Measurements from ENCODE around the gene C3orf62.

C3orf62 gene

DNA sequence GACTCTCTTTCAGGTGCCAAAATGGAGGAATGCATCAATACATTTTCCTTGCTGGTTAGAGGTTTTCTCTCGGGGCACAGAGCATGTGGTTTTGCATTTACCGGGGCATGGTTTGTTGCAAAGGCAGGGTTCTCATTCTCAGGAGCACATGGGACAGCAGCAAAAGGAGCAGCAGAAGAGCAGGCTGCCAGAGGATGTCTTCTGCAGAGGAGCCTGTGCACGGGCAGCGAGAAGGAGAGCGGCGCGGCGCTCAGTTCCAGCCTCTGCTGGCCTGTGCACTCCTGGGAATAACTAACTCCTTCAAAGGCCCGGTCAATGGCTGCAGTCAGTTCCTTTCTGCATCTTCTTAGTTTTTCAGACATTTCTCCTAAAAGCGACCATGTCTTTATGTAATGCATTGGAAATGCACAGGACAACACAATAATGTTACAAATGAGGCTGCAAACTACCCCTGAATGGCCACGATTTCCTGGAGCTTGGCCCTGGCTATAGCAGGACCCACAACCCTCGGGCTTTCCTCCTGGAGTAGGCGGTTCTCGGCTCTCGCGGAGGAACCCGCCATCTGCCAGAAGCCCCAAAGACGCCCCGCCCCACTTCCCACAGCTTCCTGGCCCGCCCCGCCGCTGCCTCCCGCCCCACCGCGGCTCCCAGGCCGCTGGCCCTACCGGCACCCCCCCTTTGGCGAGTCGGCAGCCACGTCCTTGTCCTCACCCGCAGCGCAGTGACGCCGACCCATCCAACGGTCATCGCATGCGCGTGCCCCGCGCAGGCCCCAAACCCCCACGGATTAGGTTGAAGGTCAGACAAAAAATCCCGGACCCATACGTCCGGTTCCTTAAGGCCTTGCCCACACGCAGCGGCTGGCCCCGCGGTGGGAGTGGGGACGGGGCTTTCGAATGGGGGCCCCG, at the start of gene C3orf62:
Gene C3orf62, minus strand, starts transcription at position 758 of the 908 bp plus-strand sequence. Its CDS starts 360 bp downstream, at position 398.
- no peaks in the 10 kb centered on the region for H3K27me3 ChIP-seq (ENCODE audit: control insufficient read depth in 2 of 2, insufficient read depth in 2 of 2, low read length in 2 of 2)
- H3K4me3 ChIP-seq (ENCODE audit: low read length in 2 of 2) = peak within 1 kb of the TSS; percentile 53 to 73
- peak within 1 kb of the TSS; percentile 60 to 74 for H3K9ac ChIP-seq (ENCODE audit: low read depth in 1 of 2, low read length in 2 of 2)
- peaks cover 20 to 32% of the 10 kb centered on the region in 2 donors for H3K4me1 ChIP-seq (ENCODE audit: control insufficient read depth in 2 of 2, insufficient read depth in 2 of 2, low read length in 2 of 2)
- no peaks in the 10 kb centered on the region for H3K9me3 ChIP-seq (ENCODE audit: control insufficient read depth in 2 of 2, low read length in 2 of 2)
- H3K27ac ChIP-seq (ENCODE audit: low read depth in 2 of 2, low read length in 2 of 2) = peak within 1 kb of the TSS; percentile 78 to 91
- H3K36me3 ChIP-seq (ENCODE audit: control insufficient read depth in 2 of 2, insufficient read depth in 2 of 2, low read length in 2 of 2) = peaks cover 5 to 14% of the 10 kb centered on the region in 2 donors

DNA sequence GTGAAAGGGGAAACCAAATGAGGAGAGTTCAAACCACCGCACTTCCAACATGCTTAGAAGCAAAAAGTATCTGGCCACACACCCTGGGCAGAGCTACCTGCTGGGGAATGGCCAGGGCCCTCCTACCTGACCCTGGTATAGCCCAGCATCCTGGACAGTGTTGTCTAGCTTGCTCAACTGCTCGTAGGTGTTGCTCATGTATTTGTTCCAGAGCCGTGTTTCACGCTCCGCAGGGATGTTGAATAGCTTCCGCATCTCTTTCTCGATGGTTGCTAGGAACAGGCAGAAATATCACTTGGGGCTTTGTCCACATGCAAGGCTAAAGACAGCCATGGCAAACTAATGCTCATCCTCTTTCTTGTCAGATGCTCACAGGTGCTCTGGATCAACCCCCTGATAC, 47.7 kb upstream of the C3orf62 start:
- Histone ChIP-seq H3K4me3 (ENCODE audit: low read length in 2 of 2) (no peak overlapping the region), H3K36me3 (ENCODE audit: control insufficient read depth in 2 of 2, insufficient read depth in 2 of 2, low read length in 2 of 2) (peaks cover 51 to 67% of the 10 kb centered on the region in 2 donors), H3K27me3 (ENCODE audit: control insufficient read depth in 2 of 2, insufficient read depth in 2 of 2, low read length in 2 of 2) (no peaks in the 10 kb centered on the region), H3K27ac (ENCODE audit: low read depth in 2 of 2, low read length in 2 of 2) (no peak overlapping the region), H3K9ac (ENCODE audit: low read depth in 1 of 2, low read length in 2 of 2) (no peak overlapping the region), H3K9me3 (ENCODE audit: control insufficient read depth in 2 of 2, low read length in 2 of 2) (no peaks in the 10 kb centered on the region), H3K4me1 (ENCODE audit: control insufficient read depth in 2 of 2, insufficient read depth in 2 of 2, low read length in 2 of 2) (no peaks in the 10 kb centered on the region)

DNA sequence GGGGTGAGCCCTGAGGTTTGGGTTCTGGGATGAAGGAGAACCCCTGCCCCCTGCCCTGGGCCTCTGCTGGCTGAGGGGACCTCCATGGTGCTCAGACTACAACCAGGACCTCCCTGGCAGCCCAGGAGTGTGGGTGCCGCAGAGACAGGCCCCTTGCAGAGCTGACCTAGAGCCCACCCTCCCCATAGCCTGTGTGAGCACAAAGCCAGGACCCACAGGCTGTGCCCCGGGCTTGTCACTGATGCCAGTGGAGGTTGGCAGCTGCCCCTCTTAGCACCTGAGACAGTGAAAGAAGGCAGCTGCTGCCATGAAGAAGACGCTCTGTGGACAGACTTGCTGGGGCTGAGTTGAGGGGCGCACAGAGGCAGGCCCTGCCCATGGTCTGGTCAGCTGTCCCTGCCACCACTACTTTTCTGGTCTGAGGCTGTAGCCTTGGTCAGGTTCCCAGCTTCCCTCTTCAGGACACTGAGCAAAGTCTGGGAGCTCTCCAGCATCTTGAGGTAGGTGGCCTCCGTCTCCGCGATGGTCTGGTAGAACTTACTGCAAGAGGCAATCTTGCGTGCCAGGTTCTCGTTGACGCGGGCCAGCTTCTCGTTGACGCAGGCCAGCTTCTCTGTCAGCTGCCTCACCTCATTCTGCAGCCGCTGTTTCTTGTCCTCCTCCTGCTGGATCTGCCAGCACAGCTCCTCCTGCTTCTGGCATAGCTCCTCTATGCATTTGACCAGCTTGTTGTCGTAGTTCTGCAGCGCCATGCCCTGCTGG, 39.8 kb upstream of the C3orf62 start:
- Histone ChIP-seq H3K4me1 (ENCODE audit: control insufficient read depth in 2 of 2, insufficient read depth in 2 of 2, low read length in 2 of 2) (no peaks in the 10 kb centered on the region), H3K9ac (ENCODE audit: low read depth in 1 of 2, low read length in 2 of 2) (no peak overlapping the region), H3K36me3 (ENCODE audit: control insufficient read depth in 2 of 2, insufficient read depth in 2 of 2, low read length in 2 of 2) (peaks cover 36 to 38% of the 10 kb centered on the region in 2 donors), H3K4me3 (ENCODE audit: low read length in 2 of 2) (no peak overlapping the region), H3K27me3 (ENCODE audit: control insufficient read depth in 2 of 2, insufficient read depth in 2 of 2, low read length in 2 of 2) (no peaks in the 10 kb centered on the region), H3K27ac (ENCODE audit: low read depth in 2 of 2, low read length in 2 of 2) (no peak overlapping the region), H3K9me3 (ENCODE audit: control insufficient read depth in 2 of 2, low read length in 2 of 2) (no peaks in the 10 kb centered on the region)

DNA sequence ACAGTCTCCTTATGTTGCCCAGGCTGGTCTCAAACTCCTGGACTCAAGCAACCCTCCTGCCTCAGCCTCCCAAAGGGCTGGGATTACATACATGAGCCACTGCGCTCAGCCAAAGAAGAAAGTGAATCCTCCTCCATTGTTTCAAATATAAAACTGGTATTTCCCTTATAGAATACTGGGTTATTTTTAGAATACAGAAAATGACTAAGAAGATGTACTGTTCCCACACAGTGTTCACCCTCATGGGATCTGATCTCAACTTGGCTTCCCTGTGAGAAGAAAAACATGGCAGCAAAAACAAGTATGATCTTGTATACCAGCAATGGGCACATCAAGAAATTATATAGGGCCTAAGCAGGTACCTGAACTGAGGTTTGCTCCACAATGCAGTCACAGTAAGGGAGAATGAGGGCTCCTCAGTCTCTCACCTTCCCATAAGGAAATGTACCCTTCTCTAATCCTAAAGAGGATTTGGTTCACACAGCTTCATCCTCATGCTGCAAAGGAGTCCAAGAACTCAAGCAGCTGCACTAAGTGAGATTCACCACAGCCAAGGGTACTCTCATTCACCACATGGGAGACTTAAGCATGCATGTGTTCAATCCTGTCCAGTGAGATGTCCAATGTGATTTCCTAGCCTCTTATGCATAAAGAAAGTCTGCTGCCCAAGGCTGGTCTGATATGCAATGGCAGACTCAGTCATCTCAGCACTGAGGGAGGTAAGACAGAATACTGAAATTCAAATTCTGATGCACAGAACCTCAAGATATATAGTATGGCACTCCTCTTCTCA, 37.1 kb upstream of the C3orf62 start:
- H3K9ac ChIP-seq (ENCODE audit: low read depth in 1 of 2, low read length in 2 of 2) = no peak overlapping the region
- no peaks in the 10 kb centered on the region for H3K27me3 ChIP-seq (ENCODE audit: control insufficient read depth in 2 of 2, insufficient read depth in 2 of 2, low read length in 2 of 2)
- H3K4me3 ChIP-seq (ENCODE audit: low read length in 2 of 2) = no peak overlapping the region
- H3K36me3 ChIP-seq (ENCODE audit: control insufficient read depth in 2 of 2, insufficient read depth in 2 of 2, low read length in 2 of 2) = peaks cover 42 to 47% of the 10 kb centered on the region in 2 donors
- no peaks in the 10 kb centered on the region for H3K9me3 ChIP-seq (ENCODE audit: control insufficient read depth in 2 of 2, low read length in 2 of 2)
- no peak overlapping the region for H3K27ac ChIP-seq (ENCODE audit: low read depth in 2 of 2, low read length in 2 of 2)
- H3K4me1 ChIP-seq (ENCODE audit: control insufficient read depth in 2 of 2, insufficient read depth in 2 of 2, low read length in 2 of 2) = no peaks in the 10 kb centered on the region

DNA sequence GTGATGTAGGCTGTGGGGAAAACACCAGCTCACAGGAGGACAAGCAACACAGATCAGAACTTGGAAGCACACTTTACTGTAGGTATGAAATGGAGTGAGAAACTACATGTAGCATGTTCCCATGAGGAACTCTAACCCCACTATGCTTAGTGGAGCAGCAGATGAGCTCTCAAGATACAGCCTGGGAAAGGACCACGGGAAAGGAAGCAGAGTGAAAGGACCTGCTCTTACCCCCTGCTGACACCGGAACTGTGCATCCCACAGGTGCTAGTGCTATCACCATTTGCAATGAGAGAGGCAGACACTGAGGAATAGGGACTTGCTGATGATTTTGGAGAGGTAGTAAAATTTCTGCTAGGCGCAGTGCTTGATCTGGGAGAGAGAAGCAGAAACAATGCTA, 34.3 kb upstream of the C3orf62 start:
- Histone ChIP-seq H3K9me3 (ENCODE audit: control insufficient read depth in 2 of 2, low read length in 2 of 2) (no peaks in the 10 kb centered on the region), H3K36me3 (ENCODE audit: control insufficient read depth in 2 of 2, insufficient read depth in 2 of 2, low read length in 2 of 2) (peaks cover 45 to 49% of the 10 kb centered on the region in 2 donors), H3K4me1 (ENCODE audit: control insufficient read depth in 2 of 2, insufficient read depth in 2 of 2, low read length in 2 of 2) (no peaks in the 10 kb centered on the region), H3K4me3 (ENCODE audit: low read length in 2 of 2) (no peak overlapping the region), H3K27ac (ENCODE audit: low read depth in 2 of 2, low read length in 2 of 2) (no peak overlapping the region), H3K27me3 (ENCODE audit: control insufficient read depth in 2 of 2, insufficient read depth in 2 of 2, low read length in 2 of 2) (no peaks in the 10 kb centered on the region), H3K9ac (ENCODE audit: low read depth in 1 of 2, low read length in 2 of 2) (no peak overlapping the region)

DNA sequence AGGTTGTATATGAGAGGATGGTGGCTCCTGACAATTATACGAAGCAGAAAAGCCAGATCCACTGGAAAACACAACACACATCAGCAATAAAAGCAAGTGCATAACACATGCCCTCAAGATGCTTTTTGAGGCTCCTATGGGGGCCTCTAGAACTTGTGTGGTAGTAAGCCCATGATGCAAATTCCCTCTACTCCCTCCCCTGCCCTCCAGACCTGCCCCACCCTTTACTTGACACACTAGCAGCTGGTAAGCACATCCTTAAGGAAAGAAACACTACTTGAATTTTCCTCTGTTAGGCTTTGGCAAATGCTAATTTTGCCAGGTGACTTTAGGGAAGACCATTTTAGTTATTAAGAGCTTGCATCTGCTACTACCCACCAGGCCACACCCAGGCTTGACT, 33.6 kb upstream of the C3orf62 start:
- no peaks in the 10 kb centered on the region for H3K9me3 ChIP-seq (ENCODE audit: control insufficient read depth in 2 of 2, low read length in 2 of 2)
- H3K4me1 ChIP-seq (ENCODE audit: control insufficient read depth in 2 of 2, insufficient read depth in 2 of 2, low read length in 2 of 2) = no peaks in the 10 kb centered on the region
- H3K36me3 ChIP-seq (ENCODE audit: control insufficient read depth in 2 of 2, insufficient read depth in 2 of 2, low read length in 2 of 2) = peaks cover 48 to 52% of the 10 kb centered on the region in 2 donors
- H3K27me3 ChIP-seq (ENCODE audit: control insufficient read depth in 2 of 2, insufficient read depth in 2 of 2, low read length in 2 of 2) = no peaks in the 10 kb centered on the region
- H3K4me3 ChIP-seq (ENCODE audit: low read length in 2 of 2) = no peak overlapping the region
- H3K9ac ChIP-seq (ENCODE audit: low read depth in 1 of 2, low read length in 2 of 2) = no peak overlapping the region
- H3K27ac ChIP-seq (ENCODE audit: low read depth in 2 of 2, low read length in 2 of 2) = no peak overlapping the region

DNA sequence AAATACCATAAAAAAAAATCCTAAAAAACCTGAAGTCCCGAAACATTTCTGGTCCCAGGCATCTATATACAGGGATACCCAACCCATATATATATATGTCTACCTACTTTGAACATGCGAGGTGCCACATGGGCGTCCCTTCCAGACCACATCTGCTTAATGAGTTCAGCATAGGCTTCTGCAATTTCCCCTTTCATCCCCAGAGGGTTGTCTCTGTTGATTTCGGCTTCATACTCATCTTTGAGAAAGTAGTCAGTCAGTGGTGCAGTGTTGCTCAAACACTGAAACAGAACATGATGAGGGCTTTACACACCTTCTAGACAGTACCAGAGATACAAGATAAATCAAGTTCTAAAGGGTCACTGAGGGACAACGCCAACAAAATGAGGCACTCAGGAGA, 28.6 kb upstream of the C3orf62 start:
- H3K27me3 ChIP-seq (ENCODE audit: control insufficient read depth in 2 of 2, insufficient read depth in 2 of 2, low read length in 2 of 2) = no peaks in the 10 kb centered on the region
- H3K36me3 ChIP-seq (ENCODE audit: control insufficient read depth in 2 of 2, insufficient read depth in 2 of 2, low read length in 2 of 2) = peaks cover 60% of the 10 kb centered on the region in 2 donors

DNA sequence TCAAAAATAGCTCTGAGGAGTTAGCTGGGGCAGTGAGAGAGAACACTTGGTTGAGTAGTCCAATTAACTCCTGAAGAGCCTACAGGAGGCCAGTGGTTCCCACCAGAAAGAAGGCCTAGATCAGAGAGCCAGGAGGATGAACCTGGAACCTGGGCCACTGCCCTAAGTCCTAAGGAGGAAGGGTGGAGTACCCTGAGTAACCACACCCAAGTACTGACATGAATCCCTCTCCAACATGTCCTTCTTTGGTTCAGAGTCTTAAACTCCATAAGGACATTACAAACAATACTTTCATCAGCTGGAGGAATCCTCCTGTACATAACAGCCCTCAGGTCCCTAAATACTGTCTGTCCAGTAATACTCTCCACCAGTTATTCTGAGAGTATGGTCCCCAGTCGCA, 25.6 kb upstream of the C3orf62 start:
- H3K36me3 ChIP-seq (ENCODE audit: control insufficient read depth in 2 of 2, insufficient read depth in 2 of 2, low read length in 2 of 2) = peaks cover 63 to 69% of the 10 kb centered on the region in 2 donors
- no peak overlapping the region for H3K27ac ChIP-seq (ENCODE audit: low read depth in 2 of 2, low read length in 2 of 2)
- no peak overlapping the region for H3K9ac ChIP-seq (ENCODE audit: low read depth in 1 of 2, low read length in 2 of 2)

More for the DNA sequence above, 28.6 kb upstream of the C3orf62 start:
- Histone ChIP-seq H3K9ac (ENCODE audit: low read depth in 1 of 2, low read length in 2 of 2) (no peak overlapping the region), H3K4me3 (ENCODE audit: low read length in 2 of 2) (no peak overlapping the region), H3K27ac (ENCODE audit: low read depth in 2 of 2, low read length in 2 of 2) (no peak overlapping the region), H3K4me1 (ENCODE audit: control insufficient read depth in 2 of 2, insufficient read depth in 2 of 2, low read length in 2 of 2) (no peaks in the 10 kb centered on the region), H3K9me3 (ENCODE audit: control insufficient read depth in 2 of 2, low read length in 2 of 2) (no peaks in the 10 kb centered on the region)

DNA sequence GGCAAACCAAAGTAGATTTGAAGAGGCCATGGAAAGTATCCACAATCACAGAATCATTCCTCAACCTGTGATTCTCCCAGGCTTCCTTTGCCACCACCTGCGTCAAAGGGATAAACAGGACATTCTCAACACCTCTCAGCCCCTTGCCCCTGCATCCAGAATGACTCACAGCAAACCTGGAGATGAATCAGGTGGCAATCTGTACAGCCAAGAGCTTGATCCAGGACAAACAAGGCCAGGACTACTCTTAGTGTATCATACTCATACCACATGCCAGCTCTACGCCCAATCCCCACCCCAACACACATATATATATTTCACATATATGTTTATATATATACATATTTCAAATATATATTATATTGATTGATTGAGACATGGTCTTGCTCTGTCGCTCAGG, 23.6 kb upstream of the C3orf62 start:
- H3K36me3 ChIP-seq (ENCODE audit: control insufficient read depth in 2 of 2, insufficient read depth in 2 of 2, low read length in 2 of 2) = peaks cover 59 to 68% of the 10 kb centered on the region in 2 donors
- no peak overlapping the region for H3K9ac ChIP-seq (ENCODE audit: low read depth in 1 of 2, low read length in 2 of 2)
- no peaks in the 10 kb centered on the region for H3K4me1 ChIP-seq (ENCODE audit: control insufficient read depth in 2 of 2, insufficient read depth in 2 of 2, low read length in 2 of 2)
- no peaks in the 10 kb centered on the region for H3K27me3 ChIP-seq (ENCODE audit: control insufficient read depth in 2 of 2, insufficient read depth in 2 of 2, low read length in 2 of 2)
- H3K9me3 ChIP-seq (ENCODE audit: control insufficient read depth in 2 of 2, low read length in 2 of 2) = no peaks in the 10 kb centered on the region
- H3K4me3 ChIP-seq (ENCODE audit: low read length in 2 of 2) = no peak overlapping the region
- H3K27ac ChIP-seq (ENCODE audit: low read depth in 2 of 2, low read length in 2 of 2) = no peak overlapping the region

More for the DNA sequence above, 25.6 kb upstream of the C3orf62 start:
- Histone ChIP-seq H3K4me1 (ENCODE audit: control insufficient read depth in 2 of 2, insufficient read depth in 2 of 2, low read length in 2 of 2) (no peaks in the 10 kb centered on the region), H3K4me3 (ENCODE audit: low read length in 2 of 2) (no peak overlapping the region), H3K9me3 (ENCODE audit: control insufficient read depth in 2 of 2, low read length in 2 of 2) (no peaks in the 10 kb centered on the region), H3K27me3 (ENCODE audit: control insufficient read depth in 2 of 2, insufficient read depth in 2 of 2, low read length in 2 of 2) (no peaks in the 10 kb centered on the region)
